H1 (cell line): ENCODE data around the gene ABCC6. TPM values are rescaled to one million over a fixed set of nuclear protein-coding genes. Genes with fewer than 3 reads are reported as not detected.

Experiments used
- JUN ChIP-seq: IDR thresholded peaks from 2 replicates; pipeline ENCODE4 v1.6.1; 2011; ENCODE audit warnings: low read depth, mild to moderate bottlenecking, improper control_type of control experiment, low read length
- KDM4A ChIP-seq: IDR thresholded peaks from one replicate; pipeline ENCODE4 v1.7.1; 2012; ENCODE audit warnings: low read depth, mild to moderate bottlenecking, moderate library complexity, low read length, inconsistent platforms; ENCODE audit not compliant: severe bottlenecking
- RAD21 ChIP-seq, 2 experiments: IDR thresholded peaks in 1 of 2; conservative IDR thresholded peaks in 1 of 2; 2 replicates each; pipeline ENCODE4 v1.6.1; 2011; ENCODE audit warnings: low read depth in 2 of 2, low read length in 2 of 2, improper control_type of control experiment in 1 of 2, inconsistent platforms in 1 of 2, mild to moderate bottlenecking in 1 of 2, moderate library complexity in 1 of 2
- RXRA ChIP-seq: IDR thresholded peaks from 2 replicates; pipeline ENCODE4 v1.6.1; 2011; ENCODE audit warnings: low read depth, mild to moderate bottlenecking, low read length, moderate library complexity; ENCODE audit not compliant: insufficient read depth
- SP4 ChIP-seq: IDR thresholded peaks from 2 replicates; pipeline ENCODE4 v1.6.1; 2012; ENCODE audit warnings: low read length, inconsistent platforms
- polyA plus RNA-seq, 7 experiments: library from polyadenylated mRNA; depleted of rRNA in 3 of 7; stranded (reverse) in 5 of 7; unstranded in 2 of 7; fragments of >200 nt in 5 of 7; fragments of 200-250 nt in 2 of 7; gene quantifications; 1 replicate in 5 of 7; 2 replicates in 1 of 7; 4 replicates in 1 of 7; pipeline versions ENCODE4 v1.2.1 to v1.2.3, GENCODE V29; 2011 to 2013; ENCODE audit warnings: missing spikeins in 2 of 7, mixed read lengths in 2 of 7
- total RNA-seq: library from RNA; stranded (reverse); fragmentation: NEBNext Ultra II Directional; extraction: Animal tissue kit (Norgen Biotek cat#: 25700); gene quantifications from 2 replicates; pipeline ENCODE4 v1.2.1, GENCODE V29; 2021

ABCC6 gene
- total and polyA plus RNA-seq, 2 of the 8 experiments (the other 6 are each of a cell fraction or from before 2014, with no cell fraction given) = 1.6 to 1.8 TPM

DNA sequence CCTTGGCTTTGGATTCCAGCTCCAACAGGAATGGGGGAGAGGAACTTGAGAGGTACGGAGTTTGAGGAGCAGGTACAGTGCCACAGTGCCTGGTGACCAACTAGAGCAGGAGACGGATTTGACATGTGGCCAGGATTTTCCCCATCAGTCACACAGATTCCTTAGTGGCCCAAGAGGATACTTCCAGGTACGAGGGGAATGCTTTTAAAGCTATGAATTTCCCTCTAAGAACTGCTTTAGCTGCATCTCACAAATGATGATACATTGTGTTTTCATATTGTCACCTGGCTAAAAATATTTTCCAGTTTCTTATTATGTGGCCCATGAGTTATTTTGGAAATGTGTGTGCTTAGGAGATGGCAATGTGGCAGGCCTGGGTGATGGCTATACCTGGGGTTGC, 98.3 kb downstream of the ABCC6 start (continued):
- no peak for TF ChIP-seq RXRA
- no peak for TF ChIP-seq JUN
- TF ChIP-seq RAD21 (IDR thresholded peaks at IDR 0.05 in 1 of 2, conservative IDR thresholded peaks at IDR 0.05 in 1 of 2; ENCODE audit: low read depth in 2 of 2, low read length in 2 of 2) = no peak
- TF ChIP-seq SP4 = no peak
- TF ChIP-seq KDM4A = no peak
